C4-2B (cell line): Measurements from ENCODE around the gene LEF1.

Experiments
- H3K27ac ChIP-seq: fragments of 450-650 bp; 2 replicates; pipeline ENCODE4 v1.5.1; 2017
- CTCF ChIP-seq: fragments of 450-650 bp; conservative IDR thresholded peaks from 2 replicates; pipeline ENCODE4 v1.5.1; 2017; ENCODE audit warnings: mild to moderate bottlenecking
- ZFX ChIP-seq: fragments of 450-650 bp; IDR thresholded peaks from 2 replicates; pipeline ENCODE4 v1.6.1; 2017

Gene LEF1

GRCh38 chr4:108060164-108060563, 108.6 kb downstream of the LEF1 start:
- H3K27ac ChIP-seq: no peak overlapping the region
- no peak for TF ChIP-seq ZFX
- TF ChIP-seq CTCF: peak; percentile 47

DNA sequence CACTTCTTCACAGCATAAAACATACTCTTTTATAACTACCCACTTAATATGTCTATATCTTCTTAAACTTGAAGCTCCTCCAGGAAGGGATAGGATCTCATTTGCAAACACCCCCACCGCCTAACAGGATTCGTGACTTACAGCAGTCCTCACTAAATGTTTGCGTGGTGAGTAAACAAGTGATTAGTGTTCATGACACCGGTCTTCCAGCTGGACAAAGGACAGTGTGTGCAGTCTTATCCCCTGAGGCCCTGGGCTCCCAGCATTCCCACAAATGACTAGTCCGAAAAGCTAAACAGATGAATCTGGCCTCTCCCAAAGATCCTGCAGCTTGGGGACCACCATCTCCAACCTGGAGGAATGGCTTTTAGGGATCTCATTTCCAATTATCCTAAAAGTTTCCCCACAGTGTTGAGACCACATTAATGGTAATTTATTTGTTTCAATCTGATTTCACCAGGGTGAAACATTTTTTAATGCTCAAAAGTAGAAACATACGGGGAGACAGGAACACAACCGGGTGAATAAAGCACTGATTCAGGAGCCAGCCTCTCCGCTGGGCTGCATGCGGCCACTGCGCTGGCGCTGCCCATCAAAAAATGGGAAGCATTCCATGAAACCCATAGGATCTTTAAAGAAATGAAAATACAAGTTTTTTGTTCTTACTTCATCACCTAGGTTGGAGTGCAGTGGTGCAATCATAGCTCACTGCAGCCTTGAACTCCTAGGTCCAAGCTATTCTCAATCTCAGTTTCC, 109.9 kb downstream of the LEF1 start:
- no peak for TF ChIP-seq ZFX
- no peak for TF ChIP-seq CTCF
- peak overlapping the region; percentile 51 for H3K27ac ChIP-seq

GRCh38 chr4:108056418-108056817, 112.3 kb downstream of the LEF1 start:
- TF ChIP-seq CTCF (no peak), ZFX (no peak)
- no peak overlapping the region for H3K27ac ChIP-seq

- no peak overlapping the region for H3K27ac ChIP-seq
- TF ChIP-seq CTCF (no peak), ZFX (no peak)
Measured at GRCh38 chr4:108055787-108056186, 112.9 kb downstream of the LEF1 start.

DNA sequence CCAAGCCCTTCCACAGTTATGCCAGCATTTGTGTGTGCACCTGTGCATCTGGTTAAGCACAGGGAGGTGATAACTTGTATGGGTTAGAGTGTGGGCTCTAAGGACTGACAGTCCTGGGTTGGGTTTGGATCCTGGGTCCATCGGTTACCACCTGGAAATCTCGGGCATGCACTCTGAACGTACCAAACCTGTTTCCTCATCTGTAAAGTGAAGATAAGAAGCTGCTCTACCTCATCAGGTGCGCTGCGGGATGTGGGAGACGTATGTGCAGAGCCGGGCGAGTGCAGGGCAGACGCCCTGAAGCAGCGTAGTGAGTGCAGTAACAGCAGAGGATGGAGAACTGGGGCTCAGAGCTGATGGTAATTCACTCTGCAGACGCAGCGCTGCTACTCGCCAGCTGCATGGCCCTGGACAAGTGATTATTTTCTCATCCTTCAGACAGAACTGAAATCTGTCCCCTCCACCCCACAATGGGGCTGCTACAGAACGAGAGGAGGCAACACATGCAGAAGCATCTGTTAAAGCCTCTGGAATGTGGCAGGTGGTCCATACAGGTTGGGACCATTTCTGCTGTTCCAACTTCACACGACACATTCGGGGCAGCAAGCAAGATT, 114.6 kb downstream of the LEF1 start:
- no peak for TF ChIP-seq CTCF
- no peak for TF ChIP-seq ZFX
- no peak overlapping the region for H3K27ac ChIP-seq

GRCh38 chr4:108053251-108053711, 115.5 kb downstream of the LEF1 start:
- H3K27ac ChIP-seq: no peak overlapping the region
- no peak for TF ChIP-seq CTCF
- TF ChIP-seq ZFX: no peak

DNA sequence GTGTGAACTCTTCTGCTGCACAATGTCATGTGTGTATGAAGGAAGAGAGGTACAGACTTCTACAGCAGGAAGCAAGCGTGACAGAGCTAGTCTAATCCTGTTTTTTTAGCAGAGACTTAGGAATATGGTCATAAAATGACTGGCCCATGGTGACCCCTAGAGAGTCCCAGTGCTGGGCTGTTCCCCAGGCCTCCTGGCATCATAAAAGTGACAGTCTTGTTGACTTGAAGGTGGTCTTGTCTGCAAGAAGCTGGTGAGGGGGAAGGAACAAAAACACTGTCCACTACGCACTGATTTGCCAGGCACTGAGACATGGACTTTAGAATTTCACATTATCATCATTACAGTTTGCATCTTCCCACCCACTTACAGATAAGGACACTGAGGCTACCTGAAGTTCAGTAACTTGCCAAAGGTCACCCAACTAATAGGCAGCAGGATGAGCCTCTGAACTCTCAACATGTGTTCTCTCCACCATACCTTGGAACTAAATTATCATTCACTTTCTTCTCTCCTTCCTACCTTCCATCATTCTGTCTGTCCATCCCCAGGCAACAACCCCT, 116.1 kb downstream of the LEF1 start:
- no peak overlapping the region for H3K27ac ChIP-seq
- TF ChIP-seq ZFX (no peak), CTCF (no peak)
